Kidney epithelial cell (primary cell): Measurements from ENCODE around the gene FAM229A. TPM values are rescaled to one million over a fixed set of nuclear protein-coding genes. Genes with fewer than 3 reads are reported as not detected.

Experiments used
- DNase-seq: peaks from one replicate; pipeline ENCODE4 v3.0.0-alpha.2; 2010; ENCODE audit warnings: low read depth
- H3K27me3 ChIP-seq: 2 replicates; pipeline ENCODE4 v1.6.0; 2011; ENCODE audit warnings: low read length; ENCODE audit not compliant: control insufficient read depth, insufficient read depth
- H3K36me3 ChIP-seq: 2 replicates; pipeline ENCODE4 v1.5.1; 2011; ENCODE audit warnings: low read length; ENCODE audit not compliant: control insufficient read depth, insufficient read depth
- H3K4me3 ChIP-seq: 2 replicates; pipeline ENCODE4 v1.5.1; 2011; ENCODE audit warnings: low read depth, mild to moderate bottlenecking, control low read depth, low read length
- total RNA-seq: library from RNA; depleted of rRNA; stranded (reverse); fragments of >200 nt; gene quantifications from 2 replicates; pipeline ENCODE4 v1.2.3, GENCODE V29; 2015
- TF ChIP-seq, protein P1 (sequence below): IDR thresholded peaks from 2 replicates; pipeline ENCODE4 v1.5.1; 2011; ENCODE audit warnings: mild to moderate bottlenecking, moderate library complexity, low read length, control low read depth, inconsistent platforms; ENCODE audit not compliant: insufficient read depth, poor library complexity, severe bottlenecking

FAM229A gene
- total RNA-seq, 1 donor from 2014 or later, result 7.5 TPM

DNA sequence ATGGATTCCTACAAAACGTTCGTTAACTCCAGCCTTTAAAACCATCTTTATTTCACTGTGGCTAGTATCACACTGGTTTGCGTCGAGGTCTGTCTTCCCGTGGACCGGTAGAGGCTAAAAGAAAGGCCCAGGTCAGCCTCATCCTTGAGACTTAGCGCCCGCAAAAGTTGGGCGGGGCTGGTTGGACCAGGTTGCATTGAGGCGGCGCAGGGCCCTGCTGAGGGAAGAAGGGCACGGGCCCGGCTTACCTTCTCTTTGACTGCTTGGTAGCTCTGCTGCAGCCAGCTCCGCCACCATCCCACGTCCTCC is 31.5 kb upstream of the FAM229A start:
- Histone ChIP-seq H3K36me3 (peaks cover 4% of the 10 kb centered on the region), H3K4me3 (peak overlapping the region; percentile 88), H3K27me3 (no peaks in the 10 kb centered on the region)
- no peak for DNase-seq
- TF ChIP-seq, protein P1, sequence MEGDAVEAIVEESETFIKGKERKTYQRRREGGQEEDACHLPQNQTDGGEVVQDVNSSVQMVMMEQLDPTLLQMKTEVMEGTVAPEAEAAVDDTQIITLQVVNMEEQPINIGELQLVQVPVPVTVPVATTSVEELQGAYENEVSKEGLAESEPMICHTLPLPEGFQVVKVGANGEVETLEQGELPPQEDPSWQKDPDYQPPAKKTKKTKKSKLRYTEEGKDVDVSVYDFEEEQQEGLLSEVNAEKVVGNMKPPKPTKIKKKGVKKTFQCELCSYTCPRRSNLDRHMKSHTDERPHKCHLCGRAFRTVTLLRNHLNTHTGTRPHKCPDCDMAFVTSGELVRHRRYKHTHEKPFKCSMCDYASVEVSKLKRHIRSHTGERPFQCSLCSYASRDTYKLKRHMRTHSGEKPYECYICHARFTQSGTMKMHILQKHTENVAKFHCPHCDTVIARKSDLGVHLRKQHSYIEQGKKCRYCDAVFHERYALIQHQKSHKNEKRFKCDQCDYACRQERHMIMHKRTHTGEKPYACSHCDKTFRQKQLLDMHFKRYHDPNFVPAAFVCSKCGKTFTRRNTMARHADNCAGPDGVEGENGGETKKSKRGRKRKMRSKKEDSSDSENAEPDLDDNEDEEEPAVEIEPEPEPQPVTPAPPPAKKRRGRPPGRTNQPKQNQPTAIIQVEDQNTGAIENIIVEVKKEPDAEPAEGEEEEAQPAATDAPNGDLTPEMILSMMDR, result no peak

DNA sequence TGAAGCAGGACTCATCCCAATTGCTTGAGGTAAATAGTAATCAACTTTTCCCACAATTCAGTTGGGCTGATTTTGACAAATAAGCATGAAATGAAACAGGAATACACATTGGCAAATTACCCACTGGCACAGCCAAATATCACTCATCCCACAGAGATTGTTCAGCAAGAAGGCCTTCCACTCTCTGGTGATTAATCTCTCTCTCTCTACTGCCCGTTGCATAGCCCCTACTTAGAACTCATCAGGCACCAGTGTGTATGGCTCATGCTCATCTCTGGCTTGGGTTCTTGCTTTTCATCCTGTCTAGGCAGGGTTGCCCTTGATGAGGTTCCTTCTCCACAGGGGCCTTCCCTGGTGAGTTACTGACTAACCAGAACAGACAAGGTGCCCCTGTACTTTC is 30.9 kb upstream of the FAM229A start:
- Histone ChIP-seq H3K36me3 (peaks cover 4% of the 10 kb centered on the region), H3K27me3 (no peaks in the 10 kb centered on the region), H3K4me3 (peak overlapping the region; percentile 88)
- TF ChIP-seq, protein P1, result no peak
- no peak for DNase-seq

DNA sequence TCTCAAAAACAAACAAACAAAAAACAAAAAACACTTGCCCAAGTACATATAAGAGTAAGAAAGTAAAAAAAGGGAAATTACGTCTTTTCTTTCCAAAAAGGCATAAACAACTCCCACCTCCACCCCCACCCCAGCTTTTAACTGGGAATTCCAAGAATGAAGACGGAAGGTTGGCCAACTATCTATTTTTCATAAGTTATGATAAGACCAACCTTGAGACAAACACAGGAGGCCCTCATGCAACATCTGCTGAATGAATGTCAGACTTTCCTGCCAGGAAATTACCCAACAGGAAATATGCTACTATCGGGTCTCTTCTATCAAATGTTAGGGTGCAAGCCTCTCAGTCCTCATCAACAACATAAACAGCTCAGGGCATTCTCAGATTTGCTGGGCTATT is 30.0 kb upstream of the FAM229A start:
- H3K4me3 ChIP-seq, result no peak overlapping the region
- peaks cover 4% of the 10 kb centered on the region for H3K36me3 ChIP-seq
- no peak for DNase-seq
- TF ChIP-seq, protein P1, result no peak
- H3K27me3 ChIP-seq, result no peaks in the 10 kb centered on the region

DNA sequence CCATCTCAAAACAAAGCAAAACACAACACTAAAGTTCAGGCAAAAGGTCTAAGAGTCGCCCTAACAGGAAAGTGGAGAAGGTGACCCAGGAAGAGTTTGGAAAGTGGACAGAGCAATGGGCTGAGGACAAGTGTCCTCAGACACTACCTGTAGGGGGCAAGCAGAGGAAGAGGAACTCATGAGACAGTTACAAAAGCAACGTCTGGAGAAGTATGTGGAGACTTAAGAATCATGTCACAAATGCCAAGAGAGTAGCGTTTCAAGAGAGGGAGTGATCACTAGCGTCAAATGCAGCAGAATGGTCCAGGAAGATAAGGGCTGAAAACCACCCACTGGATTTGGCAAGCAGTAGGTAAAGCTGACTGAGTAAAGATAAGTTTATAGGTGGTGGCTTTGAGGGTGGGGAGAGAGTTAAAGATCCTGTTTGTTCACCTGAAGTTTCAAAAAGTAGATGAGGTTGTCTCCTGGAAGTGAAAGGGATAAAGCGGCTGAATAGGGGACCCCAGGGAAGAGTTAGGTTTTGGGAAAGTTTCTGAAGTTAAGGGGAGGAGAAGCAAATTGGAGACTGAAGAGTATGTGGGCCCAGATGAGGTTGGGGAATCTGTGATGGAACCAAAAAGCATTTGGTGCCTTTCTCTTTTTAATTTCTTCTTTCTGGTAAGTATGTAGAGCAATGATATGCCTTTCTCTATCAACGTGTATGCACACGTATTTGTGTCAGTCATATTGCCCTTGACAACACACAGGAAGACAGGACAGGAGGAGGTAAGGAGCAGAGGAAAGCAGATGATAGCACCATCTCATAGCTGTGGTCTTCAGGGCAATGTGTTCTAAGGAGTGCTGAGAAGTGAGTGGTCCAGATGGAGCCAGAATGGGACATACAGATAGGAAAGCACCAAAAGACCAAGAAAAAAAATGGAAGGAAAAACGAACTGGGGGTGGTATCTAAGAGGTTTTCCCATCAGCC is 28.9 kb upstream of the FAM229A start:
- no peak overlapping the region for H3K4me3 ChIP-seq
- no peaks in the 10 kb centered on the region for H3K27me3 ChIP-seq
- TF ChIP-seq, protein P1, result no peak
- H3K36me3 ChIP-seq, result peaks cover 4% of the 10 kb centered on the region
- no peak for DNase-seq

DNA sequence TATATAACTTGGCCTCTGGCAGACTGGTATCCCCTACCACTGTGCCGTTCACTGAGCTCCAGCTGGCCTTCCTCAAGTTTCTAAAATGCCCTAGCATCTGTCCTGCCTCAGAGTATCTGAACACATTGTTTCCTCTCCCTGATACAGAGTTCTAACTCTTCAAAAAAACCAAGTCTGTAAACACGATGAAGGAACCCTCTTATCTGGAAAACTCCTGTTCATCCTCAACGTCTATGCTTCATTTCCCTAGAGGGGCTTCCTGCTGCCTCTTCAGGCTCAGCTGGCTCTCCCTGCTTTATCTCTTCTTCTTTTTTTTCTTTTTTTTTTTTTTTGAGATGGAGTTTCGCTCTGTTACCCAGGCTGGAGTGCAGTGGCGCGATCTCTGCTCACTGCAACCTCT is 26.4 kb upstream of the FAM229A start:
- H3K27me3 ChIP-seq, result no peaks in the 10 kb centered on the region
- no peak overlapping the region for H3K4me3 ChIP-seq
- DNase-seq, result no peak
- TF ChIP-seq, protein P1, result no peak
- peaks cover 6% of the 10 kb centered on the region for H3K36me3 ChIP-seq
